IMR-90 (cell line): ENCODE measurements around the gene STK17B.

Experiments used
- CEBPB ChIP-seq: IDR thresholded peaks from 2 replicates; pipeline ENCODE4 v1.6.1; 2012; ENCODE audit warnings: low read depth, low read length, improper control_type of control experiment
- CTCF ChIP-seq: conservative IDR thresholded peaks from 2 replicates; pipeline ENCODE4 v1.5.1; 2012; ENCODE audit warnings: mild to moderate bottlenecking, low read depth, low read length, improper control_type of control experiment
- ELK1 ChIP-seq: fragments of 150-350 bp; IDR thresholded peaks from 2 replicates; pipeline ENCODE4 v1.6.1; 2016; ENCODE audit warnings: low read depth, mild to moderate bottlenecking, low read length, moderate library complexity, borderline replicate concordance
- FOS ChIP-seq: fragments of 150-350 bp; IDR thresholded peaks from 2 replicates; pipeline ENCODE4 v1.6.1; 2016; ENCODE audit warnings: low read depth, low read length
- MAFK ChIP-seq: IDR thresholded peaks from 2 replicates; pipeline ENCODE4 v1.6.1; 2012; ENCODE audit warnings: low read depth, low read length, improper control_type of control experiment
- MAZ ChIP-seq: IDR thresholded peaks from 2 replicates; pipeline ENCODE4 v1.6.1; 2012; ENCODE audit warnings: low read depth, mild to moderate bottlenecking, low read length, improper control_type of control experiment, moderate library complexity, borderline replicate concordance
- MXI1 ChIP-seq: IDR thresholded peaks from 2 replicates; pipeline ENCODE4 v1.6.1; 2012; ENCODE audit warnings: low read depth, mild to moderate bottlenecking, low read length, moderate library complexity, borderline replicate concordance
- POLR2A ChIP-seq: IDR thresholded peaks from 2 replicates; pipeline ENCODE4 v1.6.1; 2012; ENCODE audit warnings: mild to moderate bottlenecking, low read depth, low read length
- RAD21 ChIP-seq: IDR thresholded peaks from 2 replicates; pipeline ENCODE4 v1.6.1; 2012; ENCODE audit warnings: low read length, improper control_type of control experiment
- RFX5 ChIP-seq: IDR thresholded peaks from 2 replicates; pipeline ENCODE4 v1.8.0; 2012; ENCODE audit warnings: low read depth, mild to moderate bottlenecking, low read length, moderate library complexity
- SMC3 ChIP-seq: fragments of 150-350 bp; IDR thresholded peaks from 2 replicates; pipeline ENCODE4 v1.6.1; 2016; ENCODE audit warnings: low read depth, mild to moderate bottlenecking, antibody characterized with exemption, low read length, moderate library complexity
- USF2 ChIP-seq: fragments of 150-350 bp; IDR thresholded peaks from 2 replicates; pipeline ENCODE4 v1.6.1; 2017; ENCODE audit warnings: mild to moderate bottlenecking, antibody characterized with exemption, low read length, low read depth

- TF ChIP-seq CTCF (no peak), SMC3 (no peak), FOS (no peak), MAFK (peak; percentile 29; the same call in 1 of the 2 replicates), POLR2A (no peak), RAD21 (no peak), ELK1 (no peak), MAZ (no peak), RFX5 (no peak), MXI1 (no peak), USF2 (no peak), CEBPB (no peak)
Measured at GRCh38 chr2:196169516-196169915, 1.9 kb downstream of the STK17B start.
